HG03060 (cell line): ENCODE results near the gene CACNA1G.

Source experiments
- ATAC-seq: cut with Tn5 transposase; IDR thresholded peaks from one replicate; pipeline ENCODE4 v1.9.1; 2021; ENCODE audit warnings: low read depth, moderate number of reproducible peaks; ENCODE audit not compliant: unreplicated experiment

The CACNA1G gene

DNA sequence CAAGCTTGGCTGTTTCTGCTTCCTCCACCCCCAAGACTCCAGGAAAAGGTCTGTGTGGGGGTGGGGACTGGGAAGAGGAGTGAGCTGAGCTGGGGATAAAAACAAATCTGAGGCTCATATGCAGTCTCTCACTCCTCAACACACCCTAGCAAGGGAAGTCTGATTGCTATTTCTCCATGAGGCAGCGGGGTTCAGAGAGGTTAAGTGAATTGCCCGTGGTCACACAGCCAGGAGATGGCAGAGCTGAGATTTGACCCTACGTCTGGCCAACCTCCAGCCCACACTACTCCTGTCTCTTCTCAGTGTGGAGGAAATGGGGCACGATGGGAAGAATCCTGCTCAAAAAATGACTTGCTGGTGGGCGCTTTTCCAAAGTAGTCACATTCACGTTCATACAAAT is 69.4 kb downstream of the CACNA1G start:
- no peak for ATAC-seq

DNA sequence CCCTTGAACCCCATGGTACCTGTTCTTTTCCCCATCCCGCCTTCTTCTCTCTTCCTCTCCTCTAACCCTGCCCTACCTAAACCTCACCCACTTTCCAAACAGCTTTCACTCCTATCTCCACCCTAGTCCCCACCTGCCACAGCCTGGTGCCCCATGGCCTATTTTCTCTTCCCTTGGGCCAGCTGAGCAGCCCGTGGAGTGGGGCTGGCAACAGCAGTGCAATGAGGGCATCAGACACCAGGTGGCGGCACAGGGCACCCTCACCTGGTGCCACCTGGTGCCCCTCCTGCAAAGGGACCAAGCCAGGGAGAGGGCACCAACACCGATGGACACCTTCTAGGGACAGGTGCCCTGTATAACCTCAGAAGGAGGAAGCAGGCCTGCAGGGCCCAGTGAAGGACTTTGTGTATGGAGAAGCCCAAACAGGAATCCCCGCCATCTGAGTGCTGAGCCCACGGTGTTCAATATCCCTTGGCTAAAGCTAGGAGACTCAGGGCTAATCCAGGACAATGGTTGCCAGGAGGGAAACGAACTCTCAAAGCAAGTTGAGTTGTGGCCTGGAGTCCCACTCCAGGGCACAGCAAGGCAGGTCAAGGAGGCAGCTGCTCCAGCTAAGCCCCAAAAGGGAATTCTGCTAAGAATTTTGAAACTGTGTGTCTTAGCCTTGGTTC is 70.1 kb downstream of the CACNA1G start:
- ATAC-seq, result no peak

DNA sequence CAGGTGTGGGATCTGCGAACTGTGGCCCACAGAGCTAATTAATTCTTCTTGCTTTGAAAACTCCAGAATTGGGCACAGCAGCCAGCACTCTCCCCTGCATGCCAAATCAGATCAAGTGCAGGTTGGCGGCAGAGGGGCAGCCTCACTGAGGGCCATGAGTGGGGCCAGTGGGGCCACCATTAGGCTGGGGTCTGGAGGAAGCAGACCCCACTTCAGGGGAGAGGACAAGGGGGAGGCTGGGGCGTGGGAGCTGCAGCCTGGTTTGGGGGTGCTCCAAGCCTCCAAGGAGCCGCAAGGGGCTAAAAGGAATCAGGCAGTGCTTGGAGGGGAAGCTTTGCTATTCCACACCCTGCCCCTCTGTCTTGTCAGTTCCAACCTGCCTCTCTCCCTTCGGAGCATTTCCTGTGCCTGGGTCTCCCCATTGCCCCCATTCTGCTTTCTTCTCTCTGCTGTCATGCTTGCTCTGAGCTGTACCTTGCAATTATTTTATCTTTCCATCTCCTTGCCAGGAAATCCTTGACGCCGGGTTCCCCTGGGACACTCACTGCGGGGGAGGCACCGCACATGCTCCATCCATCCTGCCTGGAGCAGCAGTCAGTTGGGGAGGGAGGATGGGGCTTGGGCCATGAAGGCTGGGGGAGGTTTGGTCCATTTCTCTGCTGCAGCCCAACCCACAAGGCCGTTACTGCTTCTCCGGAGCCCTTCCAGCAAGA is 70.8 kb downstream of the CACNA1G start:
- ATAC-seq, result no peak

DNA sequence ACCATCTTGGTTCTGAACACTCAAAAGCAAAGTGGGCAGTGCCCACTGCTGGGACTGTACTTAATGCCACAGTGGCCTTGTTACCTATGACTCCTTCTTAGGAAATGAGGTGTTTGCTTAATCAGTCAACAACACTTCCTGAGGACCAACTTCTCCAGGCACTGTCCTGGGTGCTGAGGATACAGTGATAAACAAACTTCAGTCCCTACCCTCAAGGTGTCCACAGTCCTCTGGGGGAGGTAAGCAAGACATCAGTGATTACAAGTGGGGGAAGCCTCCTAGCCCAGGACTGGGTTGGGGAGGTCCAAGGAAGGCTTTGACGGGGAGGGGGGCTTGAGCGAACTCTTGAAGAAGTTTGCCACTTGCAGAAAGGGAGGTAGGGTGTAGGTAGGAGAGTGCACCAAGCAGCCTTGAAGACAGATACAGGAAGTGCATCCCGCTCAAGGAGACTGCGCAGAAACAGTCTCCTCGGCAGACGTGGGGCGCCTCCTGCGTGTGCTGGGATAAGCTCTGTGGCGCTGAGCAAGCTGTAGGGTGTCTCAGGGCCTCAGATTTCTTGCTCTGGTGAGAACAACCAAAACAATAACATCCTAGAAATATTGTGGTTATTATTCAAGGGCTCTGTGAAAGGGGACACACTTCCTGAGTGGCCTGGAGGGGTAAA is 71.5 kb downstream of the CACNA1G start:
- no peak for ATAC-seq

DNA sequence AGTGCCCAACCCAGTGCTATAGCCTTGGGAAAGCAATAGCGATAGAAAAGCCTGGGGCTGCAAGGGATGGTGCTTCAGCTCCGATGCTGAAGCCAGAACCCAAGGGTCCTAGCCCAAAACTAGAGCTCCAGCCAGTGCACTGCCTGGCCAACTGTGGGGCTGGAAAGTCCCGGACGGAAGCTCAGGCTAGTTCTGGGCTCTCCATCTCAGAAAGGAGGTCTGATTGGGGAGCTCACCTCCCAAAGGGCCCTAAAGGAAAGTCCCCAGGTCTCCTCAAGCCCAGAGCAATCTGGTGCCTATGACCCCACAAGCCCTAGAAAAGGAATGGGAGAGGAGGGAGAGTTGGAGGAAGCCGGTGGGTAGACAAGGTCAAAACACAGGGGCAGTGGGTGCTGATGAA is 72.1 kb downstream of the CACNA1G start:
- no peak for ATAC-seq

DNA sequence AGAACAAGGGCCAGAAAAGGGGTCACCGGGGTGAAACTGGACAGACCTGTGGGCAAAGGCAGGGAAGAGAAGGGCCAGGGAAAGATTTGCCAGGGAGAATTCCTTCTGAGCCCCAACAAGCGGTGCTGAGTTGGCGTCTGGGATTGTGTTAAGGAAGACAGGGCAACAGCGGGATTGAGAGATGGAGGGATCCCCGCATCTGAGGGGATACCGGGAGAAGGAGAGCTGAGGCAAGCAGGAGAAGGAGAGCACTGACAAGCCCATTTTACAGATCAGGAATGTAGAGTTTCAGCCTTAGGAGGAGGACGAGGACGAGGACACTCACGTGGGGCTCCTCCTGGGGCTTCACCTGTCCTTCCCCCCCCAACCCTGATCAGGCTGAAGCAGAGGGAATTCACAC is 73.2 kb downstream of the CACNA1G start:
- no peak for ATAC-seq

DNA sequence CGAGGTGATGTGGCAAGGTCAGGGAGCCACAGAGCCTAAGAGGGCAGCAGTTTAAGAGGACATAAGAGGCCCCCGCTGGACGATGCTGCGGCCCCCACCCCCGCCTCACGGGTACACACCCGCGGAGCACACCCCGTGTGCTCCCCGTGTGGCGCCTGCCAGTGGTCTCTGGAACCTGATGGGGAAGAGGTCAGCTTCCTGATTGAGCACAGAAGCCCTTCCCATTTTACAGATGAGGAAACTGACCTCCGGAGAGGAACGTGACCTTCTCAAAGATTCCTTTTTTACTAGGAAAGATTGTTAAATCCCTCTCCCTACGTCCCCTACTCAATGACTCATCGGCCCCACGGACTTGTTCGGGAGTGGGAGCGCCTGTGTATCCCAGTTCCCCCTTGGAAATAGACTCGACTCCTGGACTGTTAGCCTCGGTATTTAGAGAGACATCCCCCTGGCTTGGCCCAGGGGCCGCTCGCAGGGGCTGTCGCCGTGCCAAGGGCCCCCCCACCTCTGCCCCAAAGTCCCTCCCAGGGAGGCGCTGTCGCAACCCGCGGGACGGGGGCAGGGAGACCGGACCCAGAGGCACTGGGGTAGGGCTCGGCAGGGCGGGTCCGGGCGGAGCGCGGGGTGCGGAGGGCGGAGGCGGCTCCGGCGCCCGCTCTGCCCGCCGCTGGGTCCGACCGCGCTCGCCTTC is 73.9 kb downstream of the CACNA1G start, which contains the start of gene ABCC3:
Gene ABCC3, plus strand, starts transcription at position 658 of the 691 bp plus-strand sequence. CDS start 56 bp downstream, outside the sequence.
- no peak for ATAC-seq

DNA sequence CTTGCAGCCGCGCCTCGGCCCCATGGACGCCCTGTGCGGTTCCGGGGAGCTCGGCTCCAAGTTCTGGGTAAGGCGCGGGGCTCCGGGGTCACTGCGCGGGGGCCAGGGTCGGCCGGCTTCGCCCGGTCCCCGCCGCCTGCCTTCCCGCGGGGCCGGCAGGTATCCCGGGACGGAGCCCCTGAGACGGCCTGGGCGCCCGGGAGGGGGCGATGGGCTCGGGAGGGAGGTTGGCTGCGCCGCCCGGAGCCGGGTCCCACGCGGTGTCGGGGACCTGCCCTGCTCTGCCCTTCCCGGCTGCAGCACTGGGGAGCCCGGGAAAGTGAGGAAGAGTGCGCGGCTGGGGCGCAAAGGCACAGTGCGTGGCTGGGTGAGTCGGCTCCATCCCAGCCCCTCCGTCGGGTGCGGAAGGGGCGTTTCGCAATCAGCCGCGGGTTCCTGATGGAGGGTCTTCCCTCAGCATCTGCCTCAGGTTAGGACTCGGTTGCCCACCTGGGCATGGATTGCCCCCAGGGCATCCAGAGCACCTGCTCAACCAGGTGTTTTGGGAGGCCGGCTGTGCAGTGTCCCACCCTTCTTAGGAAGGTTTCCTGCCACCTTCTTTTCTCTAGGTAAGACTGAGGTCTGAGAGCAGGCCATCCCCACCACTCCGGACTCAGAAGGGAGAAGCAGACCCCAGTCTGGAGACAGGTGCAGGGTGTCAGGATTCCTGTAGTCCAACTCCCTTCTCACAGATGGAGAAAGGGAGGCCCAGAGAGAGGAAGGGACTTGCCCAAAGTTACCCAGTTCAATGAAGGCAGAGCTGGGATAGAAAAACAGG is 74.6 kb downstream of the CACNA1G start:
- ATAC-seq, result no peak

DNA sequence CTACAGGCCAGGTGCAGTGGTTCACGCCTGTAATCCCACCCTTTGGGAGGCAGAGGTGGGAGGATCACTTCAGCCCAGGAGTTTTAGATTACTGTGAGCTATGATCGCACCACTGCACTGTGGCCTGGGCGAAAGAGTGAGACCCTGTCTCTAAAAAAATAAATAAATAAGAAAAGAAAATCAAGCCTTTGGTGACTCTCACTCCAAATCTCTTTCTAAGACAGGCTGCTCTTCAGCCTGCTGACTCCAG is 75.1 kb downstream of the CACNA1G start:
- no peak for ATAC-seq

DNA sequence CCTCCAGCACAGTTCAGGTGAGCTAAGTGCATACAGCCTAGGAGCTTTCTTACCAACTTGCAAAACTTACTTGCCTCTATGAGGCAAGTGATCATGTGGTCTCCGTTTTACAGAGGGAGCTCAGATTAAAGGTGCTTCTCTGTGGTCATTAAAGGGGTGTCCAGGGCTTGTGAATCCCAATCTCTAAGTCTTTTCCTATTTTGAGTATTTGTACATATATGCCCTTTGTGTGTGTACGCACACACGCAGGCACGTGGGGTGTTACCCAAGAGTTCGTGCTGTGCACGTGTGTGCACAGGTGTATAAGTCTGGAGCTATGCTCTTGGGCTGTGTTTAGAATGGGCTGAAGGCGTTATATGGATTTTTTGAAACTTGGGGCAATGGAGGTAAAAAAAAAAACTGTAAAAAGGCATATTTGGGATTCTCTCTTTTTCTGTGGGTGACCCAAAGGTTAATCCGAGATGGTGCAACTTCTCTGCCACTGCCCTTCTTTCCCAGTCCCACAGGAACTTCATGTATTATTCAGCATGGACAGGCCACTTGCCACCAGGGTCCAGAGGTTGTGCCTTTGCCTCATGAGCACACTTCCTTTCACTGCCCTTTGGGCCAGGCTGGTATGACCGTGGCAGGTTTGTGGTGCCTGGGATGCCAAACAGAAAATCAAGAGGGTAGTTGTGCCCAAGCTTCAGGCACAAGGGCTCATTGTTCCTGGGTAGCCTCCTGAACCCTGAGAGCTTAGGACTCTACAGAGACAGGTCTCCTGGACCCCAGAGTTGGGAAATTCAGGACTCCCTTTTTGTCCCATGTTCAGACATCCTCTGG is 75.7 kb downstream of the CACNA1G start:
- ATAC-seq, result no peak

DNA sequence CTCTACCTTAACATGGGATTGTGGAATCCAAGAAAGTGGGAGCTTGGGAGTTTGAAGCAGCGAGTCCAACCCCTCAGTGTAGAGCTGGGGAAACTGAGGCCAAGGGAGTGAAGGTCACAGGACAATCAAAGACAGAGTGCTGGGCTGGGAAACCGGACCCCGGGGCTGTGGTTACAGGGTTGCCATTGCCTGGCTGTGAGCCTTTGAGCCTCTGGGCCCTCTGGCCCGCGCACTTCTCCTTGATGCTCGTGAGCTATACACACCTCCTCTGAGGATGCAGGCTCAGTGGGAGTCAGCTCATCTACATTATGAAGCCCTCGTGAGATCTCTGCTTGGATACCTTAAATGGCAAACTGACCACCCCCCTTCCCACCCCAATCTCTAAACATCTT is 76.3 kb downstream of the CACNA1G start:
- no peak for ATAC-seq

DNA sequence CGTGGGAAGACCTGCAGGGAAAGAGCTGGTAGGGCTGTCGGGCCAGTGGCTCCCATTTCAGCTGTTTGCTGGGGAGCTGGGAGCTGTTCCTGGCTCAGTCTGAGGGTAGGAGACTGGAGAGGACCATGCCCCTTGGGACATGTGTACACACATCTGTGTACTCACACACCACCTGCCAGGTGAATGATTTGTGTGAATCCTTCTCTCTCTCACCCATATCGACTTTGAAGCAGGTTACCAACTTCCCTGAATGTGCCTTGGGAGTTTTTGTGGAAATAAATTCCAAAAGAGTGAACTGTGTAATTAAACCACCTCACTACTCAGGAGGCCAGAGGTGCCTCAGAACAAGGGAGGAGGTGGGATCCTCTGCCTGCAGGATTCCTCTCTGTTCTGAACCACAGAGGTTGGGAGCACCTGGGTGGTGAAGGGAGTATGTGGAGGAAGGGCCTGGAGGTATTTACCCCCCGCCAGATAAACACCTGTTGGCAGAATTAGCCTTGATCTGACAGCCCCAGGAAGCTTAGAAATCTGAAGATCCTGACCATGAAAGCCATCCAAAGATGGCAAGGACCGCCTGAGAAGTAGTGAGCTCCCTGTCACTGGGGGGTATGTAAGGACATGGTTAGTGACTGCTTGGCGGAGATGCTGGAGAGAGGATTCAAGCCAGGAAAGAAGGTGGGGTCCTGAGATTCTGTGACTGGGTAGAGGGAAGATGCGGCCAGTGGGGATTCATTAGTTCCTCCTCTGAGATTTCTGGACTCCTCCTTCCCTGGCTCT is 77.5 kb downstream of the CACNA1G start:
- no peak for ATAC-seq

DNA sequence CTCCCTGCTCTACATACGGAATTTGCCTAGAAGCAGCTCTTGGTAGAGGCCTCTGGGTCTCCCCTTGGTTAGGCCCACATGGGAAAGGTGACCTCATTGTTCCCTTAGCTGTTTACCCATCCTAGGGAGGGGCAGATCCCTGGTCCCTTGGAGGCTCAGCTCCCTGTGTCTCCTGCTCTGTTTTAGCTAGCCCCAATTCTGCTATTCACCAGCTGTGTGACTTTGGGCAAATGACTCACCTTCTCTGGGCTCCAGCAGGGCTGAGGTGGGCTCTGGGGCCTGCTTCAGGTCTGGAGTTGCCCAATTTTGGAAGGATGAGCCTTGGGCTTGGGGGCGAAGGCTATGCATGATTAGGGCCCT is 78.1 kb downstream of the CACNA1G start:
- no peak for ATAC-seq

DNA sequence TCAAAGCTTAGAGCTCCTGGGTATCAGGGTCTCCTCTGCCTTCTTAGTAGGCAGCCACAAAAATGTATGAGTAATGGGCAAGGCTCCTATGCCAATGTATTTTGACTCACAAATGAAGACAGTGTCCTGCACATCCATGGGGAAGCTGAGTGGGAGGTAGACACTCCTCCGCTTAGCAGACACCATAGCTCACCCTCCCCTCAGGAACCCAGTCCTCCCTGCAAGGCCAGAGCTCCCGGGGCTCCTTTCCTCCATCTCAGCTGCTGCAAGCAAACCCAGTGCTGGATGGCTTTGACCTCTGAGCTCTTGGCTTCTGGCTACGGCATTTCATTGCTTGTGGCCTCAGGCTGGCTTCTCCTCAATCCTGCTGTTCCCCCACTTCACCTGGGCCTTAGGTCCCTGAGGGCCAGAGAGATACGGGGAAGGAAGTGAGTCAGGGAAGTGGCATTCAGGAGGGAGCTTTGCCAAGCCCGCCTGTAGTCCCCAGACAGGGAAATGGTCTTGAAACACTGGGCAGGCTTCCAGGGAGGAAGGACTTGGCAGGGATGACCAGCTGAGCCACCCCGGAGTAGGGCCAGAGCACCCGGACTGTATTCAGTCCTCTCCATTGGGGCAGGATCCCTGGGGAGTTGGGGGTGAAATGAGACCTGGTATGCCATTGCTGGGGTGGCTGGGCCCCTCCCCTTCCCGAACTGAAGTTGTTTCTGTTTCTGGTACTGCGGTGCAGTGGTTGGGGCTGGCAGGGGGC is 78.6 kb downstream of the CACNA1G start:
- ATAC-seq, result no peak

DNA sequence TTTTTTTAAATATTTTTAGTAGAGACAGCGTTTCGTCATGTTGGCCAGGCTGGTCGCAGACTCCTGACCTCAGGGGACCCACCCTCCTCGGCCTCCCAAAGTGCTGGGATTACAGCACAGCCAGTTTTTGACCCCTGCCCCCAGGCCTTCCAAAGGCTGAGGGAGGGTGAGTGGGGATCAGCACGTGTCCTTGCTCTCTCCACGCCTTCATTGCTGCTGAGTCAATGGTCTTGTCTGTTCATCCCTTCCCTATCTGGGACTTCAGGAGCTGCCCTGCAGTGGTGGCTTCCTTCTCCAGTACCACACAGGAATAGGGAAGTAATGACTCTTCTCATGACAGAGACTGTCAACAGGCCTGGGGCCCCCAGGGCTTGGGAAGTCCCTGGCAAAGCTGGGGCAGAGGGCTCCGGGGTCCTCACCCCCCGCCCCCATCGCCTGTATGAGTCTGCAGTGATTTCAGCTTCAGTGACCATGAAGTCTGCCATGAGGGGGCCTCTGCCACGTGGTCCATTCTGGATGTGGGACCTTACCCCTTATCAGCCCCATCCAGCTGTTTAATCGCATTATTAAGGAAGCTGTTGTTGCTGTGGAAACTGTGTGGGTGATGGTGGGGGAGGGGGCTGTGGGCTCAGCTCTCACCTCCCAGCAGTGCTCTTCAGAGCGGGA is 80.3 kb downstream of the CACNA1G start:
- ATAC-seq, result no peak

DNA sequence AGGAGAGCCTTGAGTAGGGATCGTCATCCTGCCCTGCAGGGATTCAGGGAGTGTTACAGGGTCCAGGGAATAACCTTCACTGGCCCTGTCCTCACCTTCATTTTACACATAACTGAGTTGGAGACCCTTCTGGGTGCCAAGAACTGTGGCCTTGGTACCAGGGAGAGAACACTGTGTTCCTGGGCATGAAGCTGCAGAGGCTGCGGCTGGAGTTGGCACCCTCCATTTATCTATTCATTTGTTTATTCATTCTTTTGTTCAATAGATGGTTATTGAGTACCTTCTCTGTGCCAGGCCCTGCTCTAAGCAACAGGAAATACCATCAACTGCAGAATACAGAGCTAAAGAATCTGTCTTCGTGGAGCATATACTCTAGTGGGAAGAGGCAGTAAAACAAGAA is 80.8 kb downstream of the CACNA1G start:
- ATAC-seq, result no peak

DNA sequence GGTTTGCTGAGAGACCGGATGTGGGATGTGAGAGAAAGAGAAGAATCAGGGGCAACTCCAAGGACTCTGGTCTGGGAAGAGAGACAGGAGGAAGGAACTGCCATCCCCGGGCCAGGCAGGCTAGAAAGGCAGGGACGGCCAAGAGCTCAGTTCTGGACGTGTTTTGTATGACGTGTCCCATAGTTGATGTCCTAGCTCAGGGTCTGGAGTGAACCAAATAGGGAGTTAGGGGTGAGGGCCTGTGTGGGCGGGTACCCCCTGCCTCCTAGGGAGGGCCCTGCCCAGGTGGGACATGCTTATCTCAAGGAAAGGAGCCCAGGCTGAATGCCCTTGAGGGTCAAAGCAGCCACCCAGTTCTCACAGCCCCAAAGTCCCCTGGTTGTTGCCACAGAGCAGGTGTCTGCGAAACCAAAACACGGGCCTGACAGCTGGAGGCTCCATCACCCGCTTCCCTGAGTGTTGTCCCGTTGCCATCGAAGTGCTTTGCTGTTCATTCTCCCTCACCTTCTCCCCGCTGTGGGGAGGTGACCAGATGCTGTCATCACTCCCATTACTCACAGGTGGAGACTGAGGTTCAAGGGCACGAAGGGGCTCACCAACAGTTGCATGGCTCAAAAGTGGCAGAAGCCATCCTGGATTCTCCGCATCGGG is 81.7 kb downstream of the CACNA1G start:
- ATAC-seq, result no peak
